HT-29 (cell line): ENCODE measurements around the gene MMP23B. TPM values are rescaled to one million over a fixed set of nuclear protein-coding genes. Genes with fewer than 3 reads are reported as not detected.

Source experiments
- DNase-seq: peaks from one replicate; pipeline ENCODE4 v3.0.0-alpha.2; 2015; ENCODE audit warnings: low spot score
- total RNA-seq: library from RNA; depleted of rRNA; stranded (reverse); fragments of >200 nt; shearing (Covaris generic); gene quantifications from 2 replicates; pipeline ENCODE4 v1.2.3, GENCODE V29; 2014

MMP23B gene
- total RNA-seq, 1 experiment from 2014 or later = 1.3 TPM

DNA sequence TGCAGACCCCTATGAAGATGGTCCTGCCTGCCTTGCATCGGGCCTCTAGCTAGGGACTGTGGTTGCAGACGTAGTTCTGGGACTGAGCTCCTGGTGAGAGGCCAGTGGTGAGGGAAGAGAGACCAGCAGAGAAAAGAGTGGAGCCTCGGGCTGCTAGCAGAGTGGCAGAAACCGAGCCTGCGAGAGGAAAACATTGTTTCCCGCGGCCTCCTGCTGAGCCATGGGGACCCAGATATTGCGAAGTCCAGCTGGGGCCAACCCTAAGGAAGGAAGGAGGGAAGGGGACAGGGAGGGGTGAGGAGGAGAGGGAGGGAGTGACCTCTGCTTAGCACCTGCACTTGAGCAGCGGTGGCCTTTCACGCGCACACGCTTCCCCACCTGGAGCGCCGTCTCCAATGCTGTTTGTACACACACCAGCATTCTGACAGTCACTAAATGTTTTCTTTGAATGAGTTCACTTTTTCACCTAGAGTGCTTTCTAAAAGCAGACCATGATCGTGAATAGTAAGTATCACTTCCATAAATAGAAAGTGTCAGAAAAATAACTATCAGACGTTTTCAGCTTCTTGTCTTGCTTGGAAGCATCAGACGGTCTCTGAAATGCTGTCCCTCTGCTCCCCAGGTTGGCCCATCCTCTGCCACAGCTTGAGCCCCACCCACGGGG is 29.5 kb upstream of the MMP23B start:
- no peak for DNase-seq

DNA sequence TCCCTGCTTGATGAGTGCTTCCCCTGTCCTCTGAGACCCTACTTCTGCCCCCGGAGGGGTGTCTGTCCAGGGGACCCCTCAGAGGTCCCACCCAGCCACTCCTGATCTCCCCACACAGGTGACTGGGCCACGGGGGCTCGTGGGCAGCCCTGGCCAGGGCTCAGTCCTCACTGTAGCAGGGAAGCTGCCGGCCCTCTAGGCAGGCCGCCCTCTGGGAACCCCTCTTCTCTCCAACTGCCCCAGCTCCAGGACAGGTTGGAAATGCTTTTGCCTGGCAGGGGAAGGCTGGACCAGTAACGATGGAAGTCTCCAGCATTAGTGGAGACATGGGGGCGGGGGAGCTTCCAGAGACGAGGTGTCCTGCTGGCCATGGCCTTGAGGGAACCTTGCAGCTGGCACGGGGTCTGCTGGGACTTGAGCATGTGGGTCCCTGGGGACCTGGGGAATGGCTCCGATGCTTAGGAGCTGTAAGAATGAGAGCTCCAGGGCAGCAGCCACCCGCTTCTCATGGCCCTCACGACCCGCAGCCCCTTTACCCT is 28.9 kb upstream of the MMP23B start:
- DNase-seq = no peak

DNA sequence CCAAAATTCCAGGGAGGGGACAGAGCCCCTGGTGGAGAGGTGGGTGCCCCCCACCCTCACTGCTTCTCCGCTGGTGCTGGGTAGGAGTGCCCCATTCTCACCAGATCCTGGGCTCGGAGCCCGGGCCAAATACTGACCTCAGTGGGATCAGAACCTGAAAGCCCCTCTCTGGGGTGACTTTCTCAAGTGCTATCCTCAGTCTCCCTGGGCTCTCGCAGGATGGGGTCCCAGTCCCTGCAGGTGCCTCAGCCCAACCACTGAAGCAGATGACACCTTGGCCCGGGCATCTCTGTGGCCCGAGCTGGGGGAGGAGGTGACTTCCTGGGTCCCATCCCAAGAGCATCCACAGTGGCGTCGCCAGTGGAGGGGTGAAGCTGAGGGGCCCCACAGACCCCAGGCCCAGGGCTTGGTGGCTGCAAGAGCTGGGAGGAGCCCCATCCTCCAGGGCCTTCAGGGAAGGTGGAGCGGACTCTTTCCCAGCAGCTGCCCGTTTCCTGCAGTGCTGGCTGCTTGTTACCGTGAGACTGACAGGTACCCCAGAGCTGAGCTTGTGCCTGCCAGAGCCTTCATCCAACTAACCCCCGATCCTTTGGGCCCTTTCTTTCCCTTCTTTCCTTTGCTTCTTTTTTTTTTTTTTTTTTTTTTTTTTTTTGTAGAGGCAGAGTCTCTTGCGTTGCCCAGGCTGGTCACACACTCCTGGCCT is 28.2 kb upstream of the MMP23B start:
- no peak for DNase-seq

DNA sequence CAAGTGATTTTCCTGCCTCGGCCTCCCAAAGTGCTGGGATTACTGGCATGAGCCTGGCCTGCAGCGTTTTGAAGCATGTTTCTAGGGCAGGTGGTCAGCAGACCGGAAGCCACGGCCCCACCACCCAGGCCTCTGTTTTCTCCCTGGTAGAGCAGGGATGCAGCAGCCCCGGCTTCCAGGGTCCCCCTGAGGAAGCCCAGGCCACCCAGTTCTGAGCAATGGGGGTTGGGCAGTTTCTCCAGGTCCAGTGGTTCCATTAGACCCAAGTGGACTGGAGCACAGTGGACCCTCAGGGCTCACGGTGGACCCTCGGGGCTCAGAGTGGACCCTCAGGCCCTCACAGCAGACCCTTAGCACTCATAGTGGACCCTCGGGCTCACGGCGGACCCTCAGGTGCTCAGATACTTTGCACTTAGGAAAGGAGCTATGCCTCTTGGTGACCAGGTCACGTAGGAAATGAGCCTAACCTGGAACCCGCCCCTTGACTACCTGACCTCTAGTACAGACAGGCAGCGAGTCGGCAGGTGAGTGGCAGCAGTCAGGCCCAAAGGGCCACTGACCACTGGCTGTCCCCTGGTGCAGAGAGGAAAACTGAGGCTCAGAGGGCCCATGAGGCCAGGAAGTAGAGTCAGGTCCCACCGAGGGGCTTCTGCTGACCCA is 27.5 kb upstream of the MMP23B start:
- no peak for DNase-seq

DNA sequence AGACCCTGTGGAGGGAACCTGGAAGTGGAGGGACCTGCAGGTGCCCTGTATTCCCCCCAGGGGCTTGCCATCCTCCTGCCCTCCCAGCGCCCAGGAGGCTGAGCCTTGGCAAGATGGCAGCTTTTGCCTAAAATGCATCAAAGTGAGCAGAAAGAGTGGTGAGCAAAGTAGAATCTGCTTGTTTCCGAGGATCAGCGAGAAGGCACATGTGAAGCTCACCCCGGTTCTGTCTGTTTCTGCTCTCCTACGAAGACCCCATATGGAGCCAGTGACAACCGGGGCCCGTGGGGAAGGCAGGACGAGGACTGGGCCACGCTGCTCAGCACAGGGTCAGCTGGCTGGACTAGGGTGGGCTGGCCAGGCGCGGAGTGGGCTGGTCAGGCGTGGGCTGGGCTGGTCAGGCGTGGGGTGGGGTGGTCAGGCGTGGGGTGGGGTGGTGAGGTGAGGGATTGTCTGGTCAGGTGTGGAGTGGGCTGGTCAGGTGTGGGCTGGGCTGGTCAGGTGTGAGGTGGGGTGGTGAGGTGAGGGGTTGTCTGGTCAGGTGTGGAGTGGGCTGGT is 26.9 kb upstream of the MMP23B start:
- DNase-seq = no peak

DNA sequence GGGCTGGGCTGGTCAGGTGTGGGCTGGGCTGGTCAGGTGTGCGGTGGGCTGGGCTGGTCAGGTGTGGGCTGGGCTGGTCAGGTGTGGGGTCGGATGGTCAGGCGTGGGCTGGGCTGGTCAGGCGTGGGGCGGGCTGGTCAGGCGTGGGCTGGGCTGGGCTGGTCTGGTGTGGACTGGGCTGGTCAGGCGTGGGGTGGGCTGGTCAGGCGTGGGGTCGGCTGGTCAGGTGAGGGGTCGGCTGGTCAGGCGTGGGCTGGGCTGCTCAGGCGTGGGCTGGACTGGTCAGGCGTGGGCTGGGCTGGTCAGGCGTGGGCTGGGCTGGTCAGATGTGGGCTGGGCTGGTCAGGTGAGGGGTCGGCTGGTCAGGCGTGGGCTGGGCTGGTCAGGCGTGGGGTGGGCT is 26.2 kb upstream of the MMP23B start:
- no peak for DNase-seq

DNA sequence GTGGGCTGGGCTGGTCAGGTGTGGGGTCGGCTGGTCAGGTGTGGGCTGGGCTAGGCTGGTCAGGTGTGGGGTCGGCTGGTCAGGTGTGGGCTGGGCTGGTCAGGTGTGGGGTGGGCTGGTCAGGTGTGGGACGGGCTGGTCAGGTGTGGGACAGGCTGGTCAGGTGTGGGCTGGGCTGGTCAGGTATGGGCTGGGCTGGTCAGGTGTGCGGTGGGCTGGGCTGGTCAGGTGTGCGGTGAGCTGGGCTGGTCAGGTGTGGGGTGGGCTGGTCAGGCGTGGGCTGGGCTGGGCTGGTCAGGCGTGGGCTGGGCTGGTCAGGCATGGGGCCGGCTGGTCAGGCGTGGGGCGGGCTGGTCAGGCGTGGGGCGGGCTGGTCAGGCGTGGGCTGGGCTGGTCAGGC is 25.7 kb upstream of the MMP23B start:
- DNase-seq = no peak

DNA sequence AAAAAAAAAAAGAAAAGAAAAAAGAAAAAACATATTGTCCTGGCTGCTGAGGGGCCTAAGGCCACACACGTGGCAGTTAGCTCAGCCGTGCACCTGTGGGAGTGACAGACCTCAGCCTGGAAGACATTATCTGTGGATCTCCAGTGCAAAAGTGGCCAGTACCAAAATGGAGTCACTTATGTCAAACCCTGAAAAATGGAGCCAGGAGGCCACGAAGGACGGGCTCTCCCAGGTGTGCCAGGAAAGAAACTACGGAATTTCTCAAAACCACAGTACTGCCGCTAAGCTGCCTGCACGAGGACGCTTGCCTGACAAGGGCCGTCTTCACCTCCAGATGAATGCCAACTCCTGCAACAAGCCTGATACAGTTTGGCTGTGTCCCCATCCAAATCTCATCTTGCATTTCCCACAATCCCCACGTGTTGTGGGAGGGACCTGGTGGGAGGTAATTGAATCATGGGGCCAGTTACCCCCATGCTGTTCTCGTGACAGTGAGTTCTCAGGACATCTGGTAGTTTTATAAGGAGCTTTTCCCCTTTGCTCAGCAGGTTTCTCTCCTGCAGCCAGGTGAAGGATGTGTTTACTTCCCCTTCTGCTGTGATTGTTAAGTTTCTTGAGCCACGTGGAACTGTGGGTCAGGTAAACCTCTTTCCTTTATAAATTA is 22.0 kb upstream of the MMP23B start:
- DNase-seq = no peak

DNA sequence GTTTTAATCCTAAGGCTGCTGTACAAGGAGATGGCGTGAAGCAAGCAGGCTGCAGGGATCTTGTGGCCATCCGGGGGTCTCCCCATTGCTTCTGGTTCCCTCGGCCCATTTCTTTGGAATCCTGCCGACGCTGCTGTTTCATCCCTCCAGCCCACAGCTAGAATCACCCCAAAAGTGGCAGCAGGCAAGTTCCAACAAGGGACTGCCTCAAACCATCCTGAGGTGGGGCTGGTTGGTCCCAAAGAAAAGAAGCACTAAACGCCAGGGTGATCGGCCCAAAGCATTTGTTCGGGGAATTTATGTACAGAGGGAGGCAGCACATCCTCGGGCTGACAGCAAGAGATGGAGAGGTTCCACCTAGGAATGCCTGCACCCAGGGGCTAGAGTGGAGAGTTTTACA is 21.2 kb upstream of the MMP23B start:
- no peak for DNase-seq

DNA sequence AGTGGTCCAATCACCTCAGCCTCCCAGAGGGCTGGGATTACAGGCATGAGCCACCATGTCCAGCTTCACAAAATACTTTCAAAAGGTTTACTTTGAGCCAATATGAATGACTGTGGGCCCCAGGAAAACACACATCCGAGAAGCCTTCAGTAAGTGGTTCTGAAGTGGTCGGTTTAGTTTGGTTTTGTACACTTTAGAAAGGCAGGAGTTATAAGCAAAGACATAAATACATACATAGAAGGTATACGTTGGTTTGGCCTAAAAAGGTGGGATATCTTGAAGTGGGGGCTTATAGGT is 19.9 kb upstream of the MMP23B start:
- no peak for DNase-seq

DNA sequence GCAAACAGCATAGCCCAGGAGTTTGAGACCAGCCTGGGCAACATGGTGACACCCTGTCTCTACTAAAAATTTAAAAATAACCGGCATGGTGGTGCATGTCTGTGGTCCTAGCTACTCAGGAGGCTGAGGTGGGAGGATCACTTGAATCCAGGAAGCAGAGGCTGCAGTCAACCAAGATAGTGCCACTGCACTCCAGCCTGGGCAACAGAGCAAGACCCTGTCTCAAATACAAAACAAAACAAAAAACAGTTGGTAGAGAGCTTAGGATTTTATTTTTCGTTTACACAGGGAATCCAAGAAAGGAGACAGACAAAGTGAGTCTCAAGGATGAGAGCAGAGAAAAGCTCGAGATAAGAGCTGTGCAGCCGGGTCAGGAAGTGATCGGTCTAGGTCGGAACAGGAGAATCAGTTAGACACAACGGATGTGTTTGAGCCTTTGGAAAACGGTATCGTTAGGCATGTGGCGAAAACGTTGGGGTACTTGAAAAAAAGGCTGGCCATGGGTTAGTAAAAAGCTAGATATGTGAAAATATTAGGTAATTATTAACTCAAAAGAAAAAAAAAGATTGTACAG is 18.4 kb upstream of the MMP23B start:
- no peak for DNase-seq

DNA sequence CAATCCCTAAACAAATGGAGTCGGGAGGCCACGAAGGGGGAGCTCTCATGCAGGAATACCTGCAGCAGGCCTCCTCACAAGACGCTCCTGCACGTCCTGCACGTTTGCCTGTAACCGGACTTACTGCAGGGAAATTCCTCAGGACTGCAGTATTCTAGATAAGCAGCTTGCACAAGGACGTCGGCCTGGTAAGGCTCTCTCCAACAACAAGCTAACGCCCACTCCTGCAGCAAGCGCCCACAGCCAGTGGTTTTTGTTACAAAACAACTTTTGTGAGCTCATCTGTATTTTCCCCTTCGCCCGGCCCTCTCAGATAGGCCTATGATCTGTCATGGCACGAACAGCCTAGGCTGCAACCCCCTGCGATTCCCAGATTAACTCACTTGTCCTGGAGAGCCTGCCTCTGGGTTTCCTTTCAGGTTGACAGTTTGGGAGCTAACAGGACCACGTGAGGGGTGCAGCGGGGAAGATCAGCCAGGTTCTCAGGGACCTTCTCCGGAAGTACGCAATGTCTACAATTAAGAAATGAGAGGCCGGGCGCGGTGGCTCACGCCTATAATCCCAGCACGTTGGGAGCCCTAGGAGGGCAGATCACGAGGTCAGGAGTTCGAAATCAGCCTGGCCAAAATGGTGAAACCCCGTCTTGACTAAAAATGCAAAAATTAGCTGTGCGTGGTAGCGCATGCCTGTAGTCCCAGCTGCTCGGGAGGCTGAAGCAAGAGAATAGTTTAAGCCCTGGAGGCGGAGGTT is 17.6 kb upstream of the MMP23B start:
- peak; percentile 29 for DNase-seq

DNA sequence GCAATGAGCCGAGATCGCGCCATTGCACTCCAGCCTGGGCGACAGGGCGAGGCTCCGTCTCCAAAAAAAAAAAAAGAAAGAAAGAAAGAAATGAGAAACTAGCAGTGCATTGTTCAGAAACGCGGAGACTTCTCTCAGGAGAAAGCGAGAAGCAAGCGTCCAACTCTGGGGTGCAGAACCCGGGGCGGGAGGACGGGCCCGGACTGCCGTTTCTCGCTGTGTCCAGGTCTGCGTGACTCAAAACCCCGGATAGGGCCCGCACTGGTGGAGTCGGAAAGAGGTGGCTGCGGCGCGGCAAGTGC is 17.1 kb upstream of the MMP23B start:
- DNase-seq = no peak

DNA sequence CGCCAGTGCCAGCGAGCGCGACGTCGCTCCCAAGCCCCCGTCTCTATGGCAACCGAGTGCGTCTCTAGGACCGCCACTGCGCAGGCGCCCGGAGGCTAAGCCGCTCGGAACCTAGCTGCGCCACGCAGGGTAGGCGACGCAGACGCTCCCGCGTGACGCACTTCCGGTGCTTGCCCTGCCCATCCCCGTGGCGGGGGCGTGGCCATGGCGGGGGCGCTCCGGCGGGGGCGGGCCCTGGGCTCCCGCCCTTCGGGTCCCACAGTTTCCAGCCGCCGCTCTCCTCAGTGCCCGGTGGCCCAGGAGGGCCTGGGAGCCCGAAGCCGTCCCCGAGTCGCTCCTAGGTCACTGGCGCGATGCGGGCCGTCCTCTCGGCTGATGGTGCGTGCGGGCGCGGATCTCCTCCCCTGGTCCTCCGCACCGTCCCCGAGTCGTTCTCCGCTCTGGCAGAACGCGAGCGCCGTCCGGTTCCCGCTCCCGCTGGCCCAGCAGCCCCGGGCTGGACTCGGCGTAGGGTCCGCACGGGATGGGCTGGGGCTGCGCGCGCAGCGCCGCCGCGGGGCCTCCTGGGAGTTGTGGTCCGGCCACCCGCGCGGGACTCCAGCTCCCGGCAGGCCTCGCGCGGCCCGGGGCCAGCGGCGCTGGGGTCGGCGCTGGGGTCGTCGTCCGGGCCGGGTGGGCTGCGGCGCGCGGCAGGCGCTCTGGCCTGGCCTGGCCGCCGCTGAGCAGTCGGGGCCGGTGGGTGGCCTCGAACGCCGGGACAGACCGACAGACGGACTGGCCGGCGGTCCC is 16.5 kb upstream of the MMP23B start, which contains the start of gene MIB2:
MIB2 (plus strand) TSS at position 245 of the 789 bp plus-strand sequence. CDS start 7,953 bp downstream, outside the sequence.
- peak; percentile 97 for DNase-seq

DNA sequence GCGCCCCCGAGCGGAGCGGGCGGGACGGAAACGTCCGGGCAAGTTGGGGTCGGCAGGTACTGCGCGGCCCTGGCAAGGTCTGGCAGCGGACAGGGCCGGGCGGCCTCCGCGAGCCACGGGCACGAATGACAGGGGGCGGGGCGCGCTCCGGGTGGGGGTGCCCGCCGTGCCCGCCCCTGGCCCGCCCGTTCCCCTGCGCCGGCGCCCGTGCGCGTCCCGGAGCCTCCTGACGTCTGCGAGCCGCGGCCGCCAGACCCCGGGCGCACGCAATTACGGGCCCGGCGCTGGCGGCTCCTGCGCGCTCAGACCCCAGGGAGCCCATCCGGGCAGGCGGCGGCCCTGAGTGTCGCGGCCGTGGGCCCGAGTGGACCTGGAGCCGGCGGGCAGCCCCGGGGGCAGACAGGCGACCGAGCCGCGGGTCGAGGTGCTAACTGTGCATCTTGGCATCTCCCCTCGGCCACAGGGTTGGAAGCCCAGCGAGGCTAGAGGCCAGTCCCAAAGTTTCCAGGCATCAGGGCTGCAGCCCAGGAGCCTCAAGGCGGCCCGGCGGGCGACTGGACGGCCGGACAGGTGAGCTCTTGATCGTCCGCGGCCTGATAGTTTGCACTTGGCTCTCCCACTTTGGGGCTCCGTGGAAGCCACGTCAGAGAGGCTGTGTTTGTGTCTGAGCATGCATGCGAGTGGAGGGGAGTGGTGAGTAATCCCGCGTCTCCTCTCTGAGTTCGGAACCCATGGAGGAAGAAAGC is 15.8 kb upstream of the MMP23B start:
- DNase-seq = peak; percentile 27

DNA sequence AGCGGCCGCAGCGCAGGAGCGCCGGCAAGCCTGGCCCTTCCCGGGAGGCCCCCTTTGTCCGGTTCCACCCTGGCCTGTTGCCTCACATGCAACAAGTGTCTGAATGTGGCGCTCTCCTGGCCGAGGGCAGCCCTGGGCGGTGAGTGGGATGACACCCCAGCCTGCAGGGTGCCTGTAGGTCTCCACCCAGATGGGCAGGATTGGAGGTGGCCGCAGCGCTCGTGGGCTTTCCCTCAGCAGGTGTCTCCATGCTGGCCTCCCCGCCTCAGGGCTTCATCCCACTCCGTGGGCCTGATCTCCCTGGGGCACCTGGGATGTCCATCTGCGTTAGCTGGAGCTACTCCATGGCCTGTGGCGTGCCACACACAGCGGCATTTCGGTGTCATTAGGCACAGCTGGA is 15.1 kb upstream of the MMP23B start:
- no peak for DNase-seq

DNA sequence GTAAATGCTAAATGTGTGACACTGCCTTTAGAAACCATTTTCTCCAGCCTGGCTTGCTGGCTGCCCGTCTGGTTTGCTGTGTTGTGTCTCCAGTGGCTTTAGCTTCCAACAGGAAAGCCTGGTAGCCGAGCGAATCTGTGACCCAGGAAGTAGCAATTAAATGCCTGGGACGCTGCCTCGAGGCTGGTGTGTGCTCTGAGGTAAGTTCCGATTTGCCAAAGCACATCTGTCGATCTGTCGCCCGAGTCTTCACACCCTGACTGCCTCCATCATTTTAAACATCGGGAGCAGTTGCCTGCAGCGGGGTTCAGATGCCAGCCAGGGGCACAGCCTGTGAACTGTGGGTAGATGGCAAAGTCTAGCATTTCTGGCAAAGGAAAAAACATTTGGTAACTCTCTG is 14.5 kb upstream of the MMP23B start:
- no peak for DNase-seq

DNA sequence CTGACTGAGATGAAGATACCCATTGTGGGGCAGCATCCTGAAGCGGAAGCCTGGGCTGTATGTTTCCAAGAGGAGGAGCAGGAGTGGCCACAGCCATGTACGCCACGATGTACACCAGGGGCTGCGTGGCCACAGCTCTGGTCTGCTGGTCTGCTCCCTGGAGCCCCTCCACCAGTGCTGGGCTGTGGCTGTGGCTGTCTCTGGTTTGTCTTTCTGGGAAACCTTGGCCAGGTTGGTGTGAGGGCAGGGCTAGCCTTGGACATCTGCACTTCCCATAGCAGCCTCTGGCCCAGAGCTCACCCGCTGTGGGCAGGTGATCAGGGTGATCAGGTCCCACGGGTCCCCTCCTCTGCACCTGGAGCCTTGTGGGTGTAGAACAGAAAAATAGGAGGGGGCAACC is 14.0 kb upstream of the MMP23B start:
- DNase-seq = no peak

DNA sequence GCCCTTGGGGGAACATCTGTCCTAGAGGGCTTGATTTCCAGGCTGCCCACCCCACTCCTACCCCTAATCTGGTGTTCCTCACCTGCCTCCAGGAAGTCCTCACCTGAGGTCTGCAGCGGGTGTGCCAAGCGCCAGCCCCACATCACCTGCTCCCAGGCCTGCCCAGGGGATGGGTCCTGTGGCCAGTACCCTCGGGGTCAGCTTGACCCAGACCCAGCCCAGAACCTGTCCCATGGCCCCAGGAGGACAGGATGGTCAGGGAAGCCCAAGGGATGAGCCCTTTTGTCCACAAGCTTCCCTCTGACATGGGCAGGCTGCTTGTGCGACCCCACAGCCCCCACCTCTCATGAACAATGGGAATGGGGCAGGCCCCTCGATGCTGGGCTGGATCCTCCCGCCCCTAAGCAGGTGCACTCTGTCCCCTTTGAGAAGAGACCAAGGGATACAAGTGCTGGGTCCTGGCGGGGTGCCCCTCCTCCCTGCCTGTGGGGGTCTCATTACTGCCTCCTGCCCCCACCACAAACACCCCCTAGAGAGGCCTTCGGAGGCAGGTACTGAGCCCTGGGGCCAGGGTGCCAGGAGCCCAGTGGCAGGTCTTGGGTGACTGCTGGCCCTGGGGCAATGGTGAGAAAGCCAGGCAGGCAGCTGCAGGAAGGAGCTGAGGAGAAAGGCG is 13.4 kb upstream of the MMP23B start:
- DNase-seq = no peak
